ENCODE measurements around the gene PLCZ1. TPM values are rescaled to one million over a fixed set of nuclear protein-coding genes. Genes with fewer than 3 reads are reported as not detected.

PLCZ1 gene
- total RNA-seq, 1 donor from 2014 or later: not detected

DNA sequence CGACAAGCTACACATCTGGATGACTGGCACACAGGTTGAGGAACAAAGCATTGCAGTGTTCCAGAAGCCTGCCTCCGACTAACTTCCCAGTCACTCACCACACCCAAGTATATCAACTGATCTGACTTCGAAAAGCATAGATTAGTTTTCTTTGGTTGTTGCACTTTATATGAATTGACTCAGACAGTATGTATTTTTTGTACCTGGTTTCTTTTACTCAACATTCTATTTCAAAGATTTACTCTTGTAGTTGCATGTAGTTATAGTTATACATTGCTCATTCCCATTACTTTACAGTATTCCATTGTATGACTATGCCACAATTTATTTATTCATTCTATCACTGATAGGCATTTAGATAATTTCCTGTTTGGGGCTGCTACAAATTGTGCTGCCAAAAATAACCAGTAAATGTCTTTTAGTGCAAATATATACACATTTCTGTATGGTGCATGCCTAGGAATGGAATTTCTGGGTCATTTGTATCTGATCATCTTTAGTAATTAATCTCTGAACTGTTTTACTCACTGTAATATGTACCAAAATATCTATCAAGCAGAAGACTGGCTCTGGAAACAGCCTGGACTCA, 17.8 kb downstream of the PLCZ1 start:
- TF ChIP-seq, protein P1, sequence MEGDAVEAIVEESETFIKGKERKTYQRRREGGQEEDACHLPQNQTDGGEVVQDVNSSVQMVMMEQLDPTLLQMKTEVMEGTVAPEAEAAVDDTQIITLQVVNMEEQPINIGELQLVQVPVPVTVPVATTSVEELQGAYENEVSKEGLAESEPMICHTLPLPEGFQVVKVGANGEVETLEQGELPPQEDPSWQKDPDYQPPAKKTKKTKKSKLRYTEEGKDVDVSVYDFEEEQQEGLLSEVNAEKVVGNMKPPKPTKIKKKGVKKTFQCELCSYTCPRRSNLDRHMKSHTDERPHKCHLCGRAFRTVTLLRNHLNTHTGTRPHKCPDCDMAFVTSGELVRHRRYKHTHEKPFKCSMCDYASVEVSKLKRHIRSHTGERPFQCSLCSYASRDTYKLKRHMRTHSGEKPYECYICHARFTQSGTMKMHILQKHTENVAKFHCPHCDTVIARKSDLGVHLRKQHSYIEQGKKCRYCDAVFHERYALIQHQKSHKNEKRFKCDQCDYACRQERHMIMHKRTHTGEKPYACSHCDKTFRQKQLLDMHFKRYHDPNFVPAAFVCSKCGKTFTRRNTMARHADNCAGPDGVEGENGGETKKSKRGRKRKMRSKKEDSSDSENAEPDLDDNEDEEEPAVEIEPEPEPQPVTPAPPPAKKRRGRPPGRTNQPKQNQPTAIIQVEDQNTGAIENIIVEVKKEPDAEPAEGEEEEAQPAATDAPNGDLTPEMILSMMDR (IDR thresholded peaks at IDR 0.05): no peak
- DNase-seq (ENCODE audit: low spot score in 2 of 2): no peak
- no peaks in the 10 kb centered on the region for H3K36me3 ChIP-seq
- intact Hi-C loops (cut with DNase I): no loop called here
- H3K4me1 ChIP-seq: no peaks in the 10 kb centered on the region
- H3K9me3 ChIP-seq: no peaks in the 10 kb centered on the region
- no peaks in the 10 kb centered on the region for H3K27me3 ChIP-seq
- no peak overlapping the region for H3K4me3 ChIP-seq
- H3K27ac ChIP-seq: no peak overlapping the region

GRCh38 chr12:18718462-18718861, 19.4 kb downstream of the PLCZ1 start:
- no peaks in the 10 kb centered on the region for H3K4me1 ChIP-seq
- intact Hi-C loops (cut with DNase I): no loop called here

GRCh38 chr12:18716236-18716635, 21.6 kb downstream of the PLCZ1 start:
- TF ChIP-seq, protein P1 (IDR thresholded peaks at IDR 0.05): no peak
- Histone ChIP-seq H3K36me3 (no peaks in the 10 kb centered on the region), H3K9me3 (no peaks in the 10 kb centered on the region), H3K4me1 (no peaks in the 10 kb centered on the region), H3K27ac (no peak overlapping the region), H3K4me3 (no peak overlapping the region), H3K27me3 (no peaks in the 10 kb centered on the region)
- intact Hi-C loops (cut with DNase I): no loop called here
- no peak for DNase-seq (ENCODE audit: low spot score in 2 of 2)

More at GRCh38 chr12:18718462-18718861, 19.4 kb downstream of the PLCZ1 start:
- no peak overlapping the region for H3K27ac ChIP-seq
- H3K36me3 ChIP-seq: no peaks in the 10 kb centered on the region
- no peak for DNase-seq (ENCODE audit: low spot score in 2 of 2)
- no peaks in the 10 kb centered on the region for H3K9me3 ChIP-seq
- H3K27me3 ChIP-seq: no peaks in the 10 kb centered on the region
- no peak overlapping the region for H3K4me3 ChIP-seq
- TF ChIP-seq, protein P1 (IDR thresholded peaks at IDR 0.05): no peak

- DNase-seq (ENCODE audit: low spot score in 2 of 2): no peak
- H3K27ac ChIP-seq: no peak overlapping the region
- H3K9me3 ChIP-seq: peaks cover 0 to 7% of the 10 kb centered on the region in 2 donors
- no peaks in the 10 kb centered on the region for H3K4me1 ChIP-seq
- no peaks in the 10 kb centered on the region for H3K27me3 ChIP-seq
- no peak overlapping the region for H3K4me3 ChIP-seq
- H3K36me3 ChIP-seq: no peaks in the 10 kb centered on the region
- intact Hi-C loops (cut with DNase I): no loop called here
- TF ChIP-seq, protein P1 (IDR thresholded peaks at IDR 0.05): no peak
Observed at GRCh38 chr12:18706798-18707197, 31.0 kb downstream of the PLCZ1 start.

DNA sequence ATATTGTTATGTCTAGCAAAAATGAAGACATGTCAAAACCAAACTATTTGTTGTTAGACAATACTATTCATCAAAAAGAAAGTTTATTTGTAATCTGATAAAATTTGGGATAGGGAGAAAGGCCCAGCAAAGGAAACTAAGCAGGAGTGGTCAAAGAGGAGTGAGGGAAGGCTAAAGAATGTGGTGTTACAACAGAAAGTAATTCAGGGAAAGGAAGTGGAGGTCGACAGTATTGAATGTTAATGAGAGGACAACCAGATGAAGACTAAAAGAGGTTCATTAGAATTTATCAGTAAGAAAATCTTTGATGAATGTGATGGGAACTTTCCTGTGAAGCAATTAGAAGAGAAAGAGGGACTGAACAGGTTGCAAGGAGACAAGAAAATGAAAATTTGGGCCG, 33.9 kb downstream of the PLCZ1 start:
- Histone ChIP-seq H3K36me3 (no peaks in the 10 kb centered on the region), H3K4me3 (no peak overlapping the region), H3K27ac (no peak overlapping the region), H3K4me1 (no peaks in the 10 kb centered on the region), H3K9me3 (peaks cover 0 to 2% of the 10 kb centered on the region in 2 donors), H3K27me3 (no peaks in the 10 kb centered on the region)
- TF ChIP-seq, protein P1 (IDR thresholded peaks at IDR 0.05): no peak
- intact Hi-C loops (cut with DNase I): no loop called here
- DNase-seq (ENCODE audit: low spot score in 2 of 2): no peak

DNA sequence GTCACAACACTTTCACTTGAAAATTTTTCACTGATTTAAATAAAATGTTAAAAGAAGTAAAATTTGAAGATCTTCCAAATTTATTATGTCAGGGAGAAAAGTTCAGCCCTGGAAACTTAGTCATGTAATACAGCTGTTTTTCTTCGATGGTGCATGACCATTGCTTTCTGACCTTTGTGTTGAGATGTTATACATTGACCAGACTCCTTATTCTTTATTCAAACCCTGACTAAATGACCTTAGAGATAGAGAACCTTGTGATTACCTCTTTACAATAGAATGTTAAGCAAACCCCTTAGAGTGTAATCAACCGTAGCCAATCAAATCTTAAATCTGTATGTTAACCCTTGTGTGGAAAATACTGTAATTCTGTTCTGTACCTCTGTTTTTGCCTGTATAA, 34.5 kb downstream of the PLCZ1 start:
- Histone ChIP-seq H3K36me3 (no peaks in the 10 kb centered on the region), H3K4me1 (no peaks in the 10 kb centered on the region), H3K27me3 (no peaks in the 10 kb centered on the region), H3K9me3 (no peaks in the 10 kb centered on the region), H3K27ac (no peak overlapping the region), H3K4me3 (no peak overlapping the region)
- DNase-seq (ENCODE audit: low spot score in 2 of 2): no peak
- intact Hi-C loops (cut with DNase I): no loop called here
- TF ChIP-seq, protein P1 (IDR thresholded peaks at IDR 0.05): no peak

Measured in ascending aorta (tissue), 2 donors.